ENCODE results near the gene COL12A1. TPM values are rescaled to one million over a fixed set of nuclear protein-coding genes. Genes with fewer than 3 reads are reported as not detected.
A peak's percentile ranks its signal among the peaks of the same experiment; 100 is the strongest.

The COL12A1 gene
- total and polyA plus RNA-seq, 2 donors (not counting 1 experiment from before 2014, with no cell fraction given) = 1,023 to 1,075 TPM

GRCh38 chr6:75211920-75212590, 6.2 kb upstream of the COL12A1 start:
- Histone ChIP-seq H2AFZ (ENCODE audit: low read length) (no peak overlapping the region), H3K79me2 (ENCODE audit: control insufficient read depth, insufficient read depth, low read length) (no peaks in the 10 kb centered on the region), H3K27ac (ENCODE audit: insufficient read depth, low read length) (no peak overlapping the region), H3K4me2 (ENCODE audit: extremely low read depth, insufficient read depth, low read length) (no peak overlapping the region), H3K27me3 (ENCODE audit: control insufficient read depth, insufficient read depth, low read length) (no peaks in the 10 kb centered on the region), H3K4me1 (ENCODE audit: control insufficient read depth, extremely low read depth, insufficient read depth, low read length) (peaks cover 7% of the 10 kb centered on the region), H3K9me3 (ENCODE audit: control insufficient read depth, insufficient read depth, low read depth, low read length) (no peaks in the 10 kb centered on the region), H4K20me1 (ENCODE audit: control insufficient read depth, extremely low read depth, insufficient read depth, low read length) (no peaks in the 10 kb centered on the region), H3K4me3 (replicated peaks in 1 of 4; ENCODE audit: control extremely low read depth in 1 of 4, insufficient read depth in 1 of 4, low read depth in 3 of 4, low read length in 4 of 4) (no peak overlapping the region), H3K9ac (ENCODE audit: insufficient read depth, low read length) (no peak overlapping the region), H3K36me3 (ENCODE audit: control insufficient read depth, insufficient read depth, low read length) (no peaks in the 10 kb centered on the region)
- TF ChIP-seq EZH2 (IDR thresholded peaks at IDR 0.05; ENCODE audit: low read length, missing control alignments) = no peak
- TF ChIP-seq CTCF (conservative IDR thresholded peaks at IDR 0.05 in 1 of 2, IDR thresholded peaks at IDR 0.05 in 1 of 2; ENCODE audit: low read depth in 1 of 2, low read length in 2 of 2) = no peak
- no peak for DNase-seq (ENCODE audit: low read depth in 2 of 2)

- H3K4me2 ChIP-seq (ENCODE audit: extremely low read depth, insufficient read depth, low read length) = no peak overlapping the region
- TF ChIP-seq EZH2 (IDR thresholded peaks at IDR 0.05; ENCODE audit: low read length, missing control alignments) (no peak), CTCF (conservative IDR thresholded peaks at IDR 0.05 in 1 of 2, IDR thresholded peaks at IDR 0.05 in 1 of 2; ENCODE audit: low read depth in 1 of 2, low read length in 2 of 2) (peak; percentile 60 to 75)
- H3K9me3 ChIP-seq (ENCODE audit: control insufficient read depth, insufficient read depth, low read depth, low read length) = no peaks in the 10 kb centered on the region
- no peaks in the 10 kb centered on the region for H3K79me2 ChIP-seq (ENCODE audit: control insufficient read depth, insufficient read depth, low read length)
- H3K36me3 ChIP-seq (ENCODE audit: control insufficient read depth, insufficient read depth, low read length) = no peaks in the 10 kb centered on the region
- H4K20me1 ChIP-seq (ENCODE audit: control insufficient read depth, extremely low read depth, insufficient read depth, low read length) = no peaks in the 10 kb centered on the region
- no peak overlapping the region for H2AFZ ChIP-seq (ENCODE audit: low read length)
- H3K27ac ChIP-seq (ENCODE audit: insufficient read depth, low read length) = no peak overlapping the region
- no peak overlapping the region for H3K4me3 ChIP-seq (replicated peaks in 1 of 4; ENCODE audit: control extremely low read depth in 1 of 4, insufficient read depth in 1 of 4, low read depth in 3 of 4, low read length in 4 of 4)
- peak; percentile 57 to 85 for DNase-seq (ENCODE audit: low read depth in 2 of 2)
- no peaks in the 10 kb centered on the region for H3K27me3 ChIP-seq (ENCODE audit: control insufficient read depth, insufficient read depth, low read length)
- H3K9ac ChIP-seq (ENCODE audit: insufficient read depth, low read length) = no peak overlapping the region
- H3K4me1 ChIP-seq (ENCODE audit: control insufficient read depth, extremely low read depth, insufficient read depth, low read length) = peaks cover 7% of the 10 kb centered on the region
Measured at GRCh38 chr6:75210885-75211739, 5.3 kb upstream of the COL12A1 start.

GRCh38 chr6:75209184-75209723, 3.4 kb upstream of the COL12A1 start:
- no peak overlapping the region for H2AFZ ChIP-seq (ENCODE audit: low read length)
- H3K4me1 ChIP-seq (ENCODE audit: control insufficient read depth, extremely low read depth, insufficient read depth, low read length) = peaks cover 7% of the 10 kb centered on the region

More at GRCh38 chr6:75209184-75209723, 3.4 kb upstream of the COL12A1 start:
- H3K27me3 ChIP-seq (ENCODE audit: control insufficient read depth, insufficient read depth, low read length) = no peaks in the 10 kb centered on the region
- no peak for DNase-seq (ENCODE audit: low read depth in 2 of 2)
- H3K27ac ChIP-seq (ENCODE audit: insufficient read depth, low read length) = no peak overlapping the region
- H3K79me2 ChIP-seq (ENCODE audit: control insufficient read depth, insufficient read depth, low read length) = peaks cover 15% of the 10 kb centered on the region
- no peaks in the 10 kb centered on the region for H4K20me1 ChIP-seq (ENCODE audit: control insufficient read depth, extremely low read depth, insufficient read depth, low read length)
- no peaks in the 10 kb centered on the region for H3K9me3 ChIP-seq (ENCODE audit: control insufficient read depth, insufficient read depth, low read depth, low read length)
- no peak overlapping the region for H3K4me2 ChIP-seq (ENCODE audit: extremely low read depth, insufficient read depth, low read length)
- H3K9ac ChIP-seq (ENCODE audit: insufficient read depth, low read length) = no peak overlapping the region
- H3K36me3 ChIP-seq (ENCODE audit: control insufficient read depth, insufficient read depth, low read length) = no peaks in the 10 kb centered on the region
- TF ChIP-seq EZH2 (IDR thresholded peaks at IDR 0.05; ENCODE audit: low read length, missing control alignments) (no peak), CTCF (conservative IDR thresholded peaks at IDR 0.05 in 1 of 2, IDR thresholded peaks at IDR 0.05 in 1 of 2; ENCODE audit: low read depth in 1 of 2, low read length in 2 of 2) (no peak)
- H3K4me3 ChIP-seq (replicated peaks in 1 of 4; ENCODE audit: control extremely low read depth in 1 of 4, insufficient read depth in 1 of 4, low read depth in 3 of 4, low read length in 4 of 4) = no peak overlapping the region
